WI38 (cell line): Measurements from ENCODE around the gene NXPH4.

Experiments used
- H3K4me3 ChIP-seq: 2 replicates; pipeline ENCODE4 v1.5.1; 2011; ENCODE audit warnings: low read depth, mild to moderate bottlenecking, control low read depth, low read length
- TF ChIP-seq, protein P1 (sequence below): IDR thresholded peaks from 2 replicates; pipeline ENCODE4 v1.5.1; 2012; ENCODE audit warnings: low read depth, mild to moderate bottlenecking, control low read depth, low read length

Gene NXPH4

DNA sequence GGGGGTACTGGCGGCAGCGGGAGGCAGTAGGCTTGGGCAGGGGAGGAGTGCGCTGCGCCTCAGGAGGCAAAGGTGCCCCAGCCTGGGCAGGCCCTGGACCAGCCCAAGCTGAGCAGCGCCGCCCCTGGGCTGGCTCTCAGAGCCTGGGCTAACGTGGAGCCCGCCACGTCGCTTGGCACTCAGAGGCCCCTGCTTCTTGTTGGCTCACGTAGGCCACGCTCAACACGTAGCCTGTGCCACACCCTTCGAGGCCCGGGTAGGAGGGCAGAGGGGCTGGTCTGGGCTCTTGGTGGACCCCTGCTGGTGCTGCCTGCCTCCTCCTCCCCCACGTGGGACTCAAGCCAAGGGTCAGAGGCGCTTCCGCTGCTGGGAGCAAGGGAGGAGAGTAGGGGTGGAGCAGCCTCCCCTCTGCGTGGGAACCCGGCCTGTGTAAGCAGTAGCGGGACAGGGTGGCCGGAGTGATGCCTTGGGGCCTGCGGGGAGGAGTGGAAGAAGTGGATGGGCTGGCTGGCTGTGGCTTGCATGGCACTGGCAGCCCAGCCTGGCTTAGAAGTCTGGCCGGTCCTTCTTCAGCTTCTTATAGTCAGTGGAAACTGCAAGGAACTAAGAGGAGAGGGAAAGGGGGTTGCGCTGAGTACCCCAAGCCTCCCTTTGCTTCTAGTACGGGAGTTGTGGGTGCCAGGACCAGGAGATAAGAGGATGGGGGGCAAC, 18.6 kb downstream of the NXPH4 start:
- no peak overlapping the region for H3K4me3 ChIP-seq
- TF ChIP-seq, protein P1, sequence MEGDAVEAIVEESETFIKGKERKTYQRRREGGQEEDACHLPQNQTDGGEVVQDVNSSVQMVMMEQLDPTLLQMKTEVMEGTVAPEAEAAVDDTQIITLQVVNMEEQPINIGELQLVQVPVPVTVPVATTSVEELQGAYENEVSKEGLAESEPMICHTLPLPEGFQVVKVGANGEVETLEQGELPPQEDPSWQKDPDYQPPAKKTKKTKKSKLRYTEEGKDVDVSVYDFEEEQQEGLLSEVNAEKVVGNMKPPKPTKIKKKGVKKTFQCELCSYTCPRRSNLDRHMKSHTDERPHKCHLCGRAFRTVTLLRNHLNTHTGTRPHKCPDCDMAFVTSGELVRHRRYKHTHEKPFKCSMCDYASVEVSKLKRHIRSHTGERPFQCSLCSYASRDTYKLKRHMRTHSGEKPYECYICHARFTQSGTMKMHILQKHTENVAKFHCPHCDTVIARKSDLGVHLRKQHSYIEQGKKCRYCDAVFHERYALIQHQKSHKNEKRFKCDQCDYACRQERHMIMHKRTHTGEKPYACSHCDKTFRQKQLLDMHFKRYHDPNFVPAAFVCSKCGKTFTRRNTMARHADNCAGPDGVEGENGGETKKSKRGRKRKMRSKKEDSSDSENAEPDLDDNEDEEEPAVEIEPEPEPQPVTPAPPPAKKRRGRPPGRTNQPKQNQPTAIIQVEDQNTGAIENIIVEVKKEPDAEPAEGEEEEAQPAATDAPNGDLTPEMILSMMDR = no peak

DNA sequence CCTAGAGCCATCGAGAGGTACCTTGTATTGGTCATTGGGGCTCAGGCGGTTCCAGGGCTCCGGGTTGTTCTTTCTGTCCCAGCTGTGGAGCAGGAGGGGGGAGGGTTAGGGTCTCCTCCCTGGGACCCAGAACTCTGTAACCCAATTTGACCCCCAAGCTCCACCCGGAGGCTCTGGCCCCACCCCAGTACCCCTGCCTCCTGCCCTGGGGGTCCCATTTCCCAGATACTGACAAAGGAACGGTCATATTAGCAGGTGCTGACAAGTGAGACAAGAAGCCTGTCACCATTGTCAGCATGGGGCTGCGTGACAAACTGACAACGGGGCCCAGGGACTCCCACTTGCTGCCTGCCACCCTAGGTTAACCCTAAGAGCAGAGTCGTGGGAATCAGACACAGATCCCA, 19.1 kb downstream of the NXPH4 start:
- H3K4me3 ChIP-seq = no peak overlapping the region
- TF ChIP-seq, protein P1 = no peak

DNA sequence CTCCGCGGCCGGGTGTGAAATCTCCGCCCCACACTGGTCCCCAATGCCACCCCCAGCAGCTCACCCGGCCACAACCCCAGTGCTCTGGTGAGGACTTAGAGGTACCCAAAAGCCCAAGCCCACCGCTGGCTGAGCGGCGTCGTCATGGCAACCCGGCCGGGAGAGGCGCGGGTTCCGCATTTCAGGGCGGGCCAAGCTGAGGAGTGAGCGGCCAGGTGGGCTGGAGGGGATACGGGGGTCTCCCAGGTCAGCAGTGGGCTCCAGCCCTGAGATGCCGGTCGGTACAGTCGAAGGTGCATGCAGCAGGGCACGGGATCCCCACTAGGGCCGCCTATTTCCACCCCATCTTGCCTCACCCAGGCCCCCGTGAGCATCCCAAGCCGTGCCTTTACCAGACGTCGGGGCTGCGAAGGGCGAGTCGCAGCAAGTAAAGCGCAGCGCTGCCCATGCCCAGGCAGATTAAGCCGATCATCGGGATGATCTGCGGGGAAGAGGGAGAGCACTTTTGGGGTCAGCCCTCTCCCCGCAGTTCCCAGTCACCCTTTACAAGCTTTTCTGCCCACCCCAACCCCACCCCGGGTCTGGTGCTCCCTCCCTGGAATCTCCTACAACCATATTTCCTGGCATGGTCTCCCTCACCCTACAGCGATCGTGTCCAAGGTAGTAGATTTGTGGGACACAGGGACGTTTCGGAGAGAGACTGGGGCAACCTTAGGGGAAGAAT, 19.8 kb downstream of the NXPH4 start:
- TF ChIP-seq, protein P1 = no peak
- H3K4me3 ChIP-seq = no peak overlapping the region

DNA sequence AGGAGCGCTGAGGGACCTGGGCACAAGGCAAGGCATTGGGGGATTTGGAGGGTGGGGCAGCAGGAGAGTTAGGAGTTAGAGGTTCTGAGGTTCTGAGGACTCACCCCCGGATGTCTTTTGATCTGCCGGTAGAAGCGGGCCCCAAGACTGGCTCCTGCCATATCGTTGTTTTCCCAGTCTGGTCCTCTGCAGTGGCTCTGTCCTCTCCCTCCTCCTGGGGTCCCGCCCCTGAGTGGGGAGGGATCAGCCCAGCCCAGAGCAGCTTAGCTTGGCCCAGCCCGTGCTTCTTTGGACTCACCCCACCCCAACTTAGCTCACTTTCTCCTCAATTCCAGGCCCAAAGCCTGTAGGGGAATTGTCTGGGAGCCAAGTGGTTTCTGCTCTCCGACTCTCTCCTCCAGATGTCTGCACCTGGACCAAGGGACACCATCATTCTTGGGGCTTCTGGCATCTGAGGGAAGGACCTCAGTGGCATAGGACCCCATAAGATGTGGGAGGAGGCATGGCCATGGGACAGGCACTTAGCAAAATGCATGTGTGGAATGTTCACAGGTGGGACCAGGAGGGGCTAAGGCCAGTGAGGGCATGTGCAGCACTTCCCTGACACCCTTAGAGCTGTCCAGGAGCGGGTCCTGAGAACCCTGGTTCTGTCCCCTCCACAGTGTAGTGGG, 20.5 kb downstream of the NXPH4 start:
- no peak overlapping the region for H3K4me3 ChIP-seq
- TF ChIP-seq, protein P1 = no peak

DNA sequence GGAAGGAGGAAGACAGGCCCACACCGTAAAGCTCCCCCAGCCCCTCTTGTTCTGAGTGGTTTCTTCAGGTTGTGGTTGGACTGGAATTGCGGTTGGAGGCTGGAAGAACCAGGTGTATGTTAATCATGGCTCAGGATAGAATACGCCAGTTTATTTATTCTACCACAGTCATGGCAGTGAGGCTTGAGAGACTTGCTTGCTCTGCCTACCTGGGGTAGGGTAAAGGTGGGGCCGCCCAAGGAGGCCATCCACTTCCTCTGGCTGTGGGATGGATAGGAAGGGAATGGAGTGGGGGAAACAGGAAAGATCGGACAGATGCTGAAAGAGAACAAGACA, 21.0 kb downstream of the NXPH4 start:
- TF ChIP-seq, protein P1 = no peak
- no peak overlapping the region for H3K4me3 ChIP-seq

DNA sequence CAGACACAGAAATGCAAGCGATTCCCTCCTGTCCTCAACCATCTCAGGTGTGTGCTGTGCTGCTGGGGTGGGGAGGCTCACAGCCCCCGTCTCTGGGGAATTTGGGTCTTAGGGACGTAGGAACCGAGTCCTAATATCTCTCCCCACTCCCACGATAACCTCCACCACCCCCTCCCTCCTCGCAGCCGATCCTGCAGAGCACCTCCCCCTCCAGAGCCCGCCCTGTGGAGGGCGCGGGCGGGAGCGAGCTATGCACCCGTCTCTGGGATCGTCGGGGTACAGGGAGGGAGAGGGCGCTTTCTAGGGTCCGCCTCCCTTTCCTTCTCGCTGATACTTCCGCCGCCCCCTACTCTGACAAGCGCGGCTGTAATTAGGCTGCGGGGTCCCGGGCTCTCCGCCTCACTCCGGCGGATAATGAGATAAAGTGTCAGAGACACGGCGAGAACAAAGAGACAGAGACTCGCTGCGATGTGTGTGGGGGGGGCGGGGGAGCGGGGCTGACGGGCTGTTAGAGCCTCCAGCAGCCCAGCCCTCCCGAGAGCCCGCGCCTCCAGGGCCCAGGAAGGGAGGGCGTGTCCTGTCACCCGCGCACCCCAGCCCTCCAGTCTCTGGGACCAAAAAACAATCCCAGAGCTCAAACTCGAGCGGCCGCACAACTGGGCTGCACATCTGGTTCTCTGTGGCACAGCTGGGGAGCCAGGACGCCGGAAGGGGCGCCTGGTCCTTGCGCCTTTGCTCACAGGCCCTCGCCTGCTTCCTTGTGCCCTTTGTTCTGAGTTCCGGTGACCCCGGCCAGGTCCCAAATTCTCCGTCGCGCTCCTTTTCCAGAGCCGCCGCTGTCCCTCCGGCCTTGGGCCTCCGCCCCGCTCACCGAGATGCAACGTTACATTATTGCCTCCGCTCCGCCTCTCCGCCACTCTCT, 21.6 kb downstream of the NXPH4 start:
- H3K4me3 ChIP-seq = no peak overlapping the region
- TF ChIP-seq, protein P1 = no peak
